Gastroesophageal sphincter (tissue), 4 donors: ENCODE data around the gene HES3. TPM values are rescaled to one million over a fixed set of nuclear protein-coding genes. Genes with fewer than 3 reads are reported as not detected.

Experiments
- ATAC-seq: fragments of 150-250 bp; one replicate; pipeline ENCODE4 v1.9.1; 2016; ENCODE audit warnings: mild to moderate bottlenecking, moderate library complexity
- H3K27ac ChIP-seq, 4 donors: fragments of 200-600 bp; sonication (generic) in 3 of 4; 1 replicate in 3 of 4; 2 replicates in 1 of 4; pipeline ENCODE4 v1.5.1; 2016 to 2019
- H3K27me3 ChIP-seq: fragments of 200-600 bp; sonication (generic); one replicate; pipeline ENCODE4 v1.5.1; 2019
- H3K36me3 ChIP-seq, 2 donors: fragments of 200-600 bp; sonication (generic); one replicate each; pipeline ENCODE4 v1.5.1; 2019; ENCODE audit warnings: control low read depth in 1 of 2
- H3K4me1 ChIP-seq, 3 donors: fragments of 200-600 bp; sonication (generic); 1 replicate in 2 of 3; 2 replicates in 1 of 3; pipeline ENCODE4 v1.5.1; 2016 to 2019; ENCODE audit warnings: control low read depth in 2 of 3
- H3K4me3 ChIP-seq, 2 donors: fragments of 200-600 bp; sonication (generic); one replicate each; pipeline ENCODE4 v1.5.1; 2019; ENCODE audit warnings: mild to moderate bottlenecking in 1 of 2, moderate library complexity in 1 of 2
- H3K9me3 ChIP-seq, 3 donors: fragments of 200-600 bp; sonication (generic); one replicate each; pipeline ENCODE4 v1.5.1; 2017 to 2019; ENCODE audit warnings: control low read depth in 2 of 3
- CTCF ChIP-seq, 4 experiments: fragments of 200-600 bp in 2 of 4; fragments of 450-650 bp in 2 of 4; sonication (generic) in 1 of 4; IDR thresholded peaks; one replicate each; pipeline ENCODE4 v1.5.1; 2017 to 2019; ENCODE audit warnings: antibody characterized with exemption in 4 of 4, mild to moderate bottlenecking in 2 of 4, moderate library complexity in 2 of 4
- EP300 ChIP-seq: sonication (generic); formaldehyde crosslinking; IDR thresholded peaks from one replicate; pipeline ENCODE4 v1.6.1; 2017; ENCODE audit warnings: antibody characterized with exemption, mild to moderate bottlenecking
- POLR2A ChIP-seq, 2 donors: fragments of 450-650 bp; IDR thresholded peaks; one replicate each; pipeline ENCODE4 v1.6.1; 2017; ENCODE audit warnings: antibody characterized with exemption in 2 of 2, mild to moderate bottlenecking in 2 of 2, moderate library complexity in 1 of 2
- POLR2AphosphoS5 ChIP-seq: sonication (generic); formaldehyde crosslinking; IDR thresholded peaks from one replicate; pipeline ENCODE4 v1.6.1; 2017; ENCODE audit warnings: antibody characterized with exemption
- WGBS, 2 donors: methylation state at CpG; one replicate each; pipeline ENCODE4 v1.1.5; 2018; ENCODE audit warnings: low coverage in 1 of 2; 5-methylcytosine and 5-hydroxymethylcytosine counted together
- total RNA-seq, 4 donors: library from RNA; depleted of rRNA; stranded (reverse); fragments of >200 nt; gene quantifications; one replicate each; pipeline ENCODE4 v1.1.0, GENCODE V29; 2016

HES3 gene
- total RNA-seq, result not detected

GRCh38 chr1:6243993-6244392, at the start of gene HES3:
TSS of gene HES3 (plus strand) at chr1:6244179. CDS start at chr1:6244366, 187 bp downstream.
- no peak within 1 kb of the TSS for H3K27ac ChIP-seq
- H3K4me1 ChIP-seq, result peaks cover 0 to 44% (median 16%) of the 10 kb centered on the region in 3 donors
- 0 to 9% methylated on average over 4 to 5 of the region's 16 CpGs for WGBS, 2 donors
- TF ChIP-seq EP300, result no peak
- TF ChIP-seq CTCF (IDR thresholded peaks at IDR 0.05), result no peak
- no peak for TF ChIP-seq POLR2A (IDR thresholded peaks at IDR 0.05)
- TF ChIP-seq POLR2AphosphoS5, result no peak
- H3K36me3 ChIP-seq, result no peaks in the 10 kb centered on the region
- H3K9me3 ChIP-seq, result no peaks in the 10 kb centered on the region
- H3K4me3 ChIP-seq, result no peak within 1 kb of the TSS
- peaks cover 100% of the 10 kb centered on the region for H3K27me3 ChIP-seq
- no peak for ATAC-seq

GRCh38 chr1:6197746-6198427, 46.1 kb upstream of the HES3 start:
- no peaks in the 10 kb centered on the region for H3K9me3 ChIP-seq
- 39 to 47% methylated on average over 5 to 6 of the region's 6 CpGs for WGBS, 2 donors
- peak overlapping the region in 1 of 2 donors; percentile 59 for H3K4me3 ChIP-seq
- H3K4me1 ChIP-seq, result peaks cover 4 to 56% (median 22%) of the 10 kb centered on the region in 3 donors
- H3K27ac ChIP-seq, result no peak overlapping the region
- TF ChIP-seq CTCF (IDR thresholded peaks at IDR 0.05), result no peak
- no peak for TF ChIP-seq POLR2AphosphoS5
- no peak for TF ChIP-seq EP300
- TF ChIP-seq POLR2A (IDR thresholded peaks at IDR 0.05), result no peak
- ATAC-seq, result no peak
- H3K36me3 ChIP-seq, result peaks cover 0 to 47% of the 10 kb centered on the region in 2 donors
- no peaks in the 10 kb centered on the region for H3K27me3 ChIP-seq

- Histone ChIP-seq H3K4me1 (peaks cover 4 to 56% (median 22%) of the 10 kb centered on the region in 3 donors), H3K9me3 (no peaks in the 10 kb centered on the region), H3K36me3 (peaks cover 0 to 38% of the 10 kb centered on the region in 2 donors), H3K4me3 (peak overlapping the region; percentile 59 to 66), H3K27me3 (no peaks in the 10 kb centered on the region), H3K27ac (peak overlapping the region; percentile 16 to 86 (median 82))
- TF ChIP-seq POLR2A (IDR thresholded peaks at IDR 0.05) (no peak), EP300 (no peak), POLR2AphosphoS5 (no peak), CTCF (IDR thresholded peaks at IDR 0.05) (no peak)
- ATAC-seq, result no peak
- WGBS, 2 donors, result 0 to 1% methylated on average over 16 to 17 of the region's 31 CpGs
Measured at GRCh38 chr1:6198646-6199297, 45.2 kb upstream of the HES3 start.

- Histone ChIP-seq H3K4me1 (peaks cover 4 to 53% (median 22%) of the 10 kb centered on the region in 3 donors), H3K27me3 (no peaks in the 10 kb centered on the region), H3K9me3 (no peaks in the 10 kb centered on the region), H3K36me3 (peaks cover 0 to 30% of the 10 kb centered on the region in 2 donors), H3K27ac (peak within 1 kb of the TSS; percentile 72 to 86 (median 82)), H3K4me3 (peak within 1 kb of the TSS; percentile 59 to 66)
- TF ChIP-seq POLR2AphosphoS5 (peak; percentile 92), EP300 (no peak), CTCF (IDR thresholded peaks at IDR 0.05) (peak in 1 of 4 experiments; percentile 18), POLR2A (IDR thresholded peaks at IDR 0.05) (peak; percentile 42 to 57)
- peak; percentile 100 for ATAC-seq
- WGBS, 2 donors, result 0% methylated on average over 6 to 20 of the region's 53 CpGs
Measured at GRCh38 chr1:6199298-6200187, 44.4 kb upstream of the HES3 start, which contains the start of gene RPL22. TSS of gene RPL22 (minus strand) at chr1:6199595. CDS start at chr1:6199573, 22 bp downstream.
